CD14-positive monocyte (primary cell): ENCODE results near the gene SULF2. TPM values are rescaled to one million over a fixed set of nuclear protein-coding genes. Genes with fewer than 3 reads are reported as not detected.

Experiments
- DNase-seq, 3 donors: peaks; one replicate each; pipeline ENCODE4 v3.0.0-alpha.2; 2011 to 2022
- H2AFZ ChIP-seq: 2 replicates; pipeline ENCODE4 v1.6.0; 2012; ENCODE audit warnings: mild to moderate bottlenecking, low read depth, low read length, inconsistent platforms; ENCODE audit not compliant: insufficient read depth, poor library complexity, severe bottlenecking
- H3K27ac ChIP-seq, 2 donors: 1 replicate in 1 of 2; 2 replicates in 1 of 2; pipeline ENCODE4 v1.5.1; 2012 to 2013; ENCODE audit warnings: low read length in 2 of 2, control low read depth in 1 of 2, inconsistent platforms in 1 of 2, low read depth in 1 of 2, mild to moderate bottlenecking in 1 of 2
- H3K27me3 ChIP-seq, 2 donors: one replicate each; pipeline versions ENCODE4 v1.6.0 to v1.6.1; 2011 to 2013; ENCODE audit warnings: low read length in 2 of 2; ENCODE audit not compliant: control insufficient read depth in 2 of 2, insufficient read depth in 2 of 2
- H3K36me3 ChIP-seq, 2 donors: replicated peaks in 1 of 2; 1 replicate in 1 of 2; 2 replicates in 1 of 2; pipeline versions ENCODE4 v1.5.1 to v1.6.1; 2012 to 2013; ENCODE audit warnings: low read length in 2 of 2, control low read depth in 1 of 2, inconsistent platforms in 1 of 2, mild to moderate bottlenecking in 1 of 2; ENCODE audit not compliant: insufficient read depth in 2 of 2, control insufficient read depth in 1 of 2
- H3K4me1 ChIP-seq, 2 donors: 1 replicate in 1 of 2; 2 replicates in 1 of 2; pipeline versions ENCODE4 v1.5.1 to v1.6.1; 2012 to 2013; ENCODE audit warnings: low read length in 2 of 2, control low read depth in 1 of 2, inconsistent platforms in 1 of 2, mild to moderate bottlenecking in 1 of 2, moderate library complexity in 1 of 2; ENCODE audit not compliant: insufficient read depth in 2 of 2, control insufficient read depth in 1 of 2
- H3K4me2 ChIP-seq: replicated peaks from 2 replicates; pipeline ENCODE3; 2012; ENCODE audit warnings: low read length, moderate library complexity, mild to moderate bottlenecking; ENCODE audit not compliant: poor library complexity, severe bottlenecking; ENCODE audit errors: extremely low read depth
- H3K4me3 ChIP-seq, 3 experiments: fragments of 200-600 bp in 1 of 3; sonication (generic) in 1 of 3; replicated peaks in 1 of 3; 1 replicate in 2 of 3; 2 replicates in 1 of 3; pipeline ENCODE4 v1.5.1; 2011 to 2013; ENCODE audit warnings: low read length in 3 of 3, mild to moderate bottlenecking in 3 of 3, control low read depth in 2 of 3, low read depth in 2 of 3, inconsistent platforms in 1 of 3, moderate library complexity in 1 of 3
- H3K79me2 ChIP-seq: 2 replicates; pipeline ENCODE4 v1.6.0; 2012; ENCODE audit warnings: mild to moderate bottlenecking, control low read depth, inconsistent platforms, low read length, moderate library complexity; ENCODE audit not compliant: insufficient read depth
- H3K9ac ChIP-seq: 2 replicates; pipeline ENCODE4 v1.6.0; 2017; ENCODE audit warnings: low read length, mild to moderate bottlenecking; ENCODE audit not compliant: insufficient read depth, poor library complexity, severe bottlenecking
- H3K9me3 ChIP-seq, 2 donors: replicated peaks in 1 of 2; 1 replicate in 1 of 2; 2 replicates in 1 of 2; pipeline versions ENCODE4 v1.5.1 to v1.6.1; 2012 to 2013; ENCODE audit warnings: low read length in 2 of 2, control low read depth in 1 of 2; ENCODE audit not compliant: control insufficient read depth in 1 of 2, insufficient read depth in 1 of 2
- H4K20me1 ChIP-seq: 2 replicates; pipeline ENCODE4 v1.6.0; 2012; ENCODE audit warnings: mild to moderate bottlenecking, low read length, control low read depth, moderate library complexity; ENCODE audit not compliant: insufficient read depth
- H3K27ac Mint-ChIP-seq, 7 donors: one replicate each; pipeline ENCODE4 v1.8.0; 2020; ENCODE audit warnings: mild to moderate bottlenecking in 7 of 7, mixed read lengths in 7 of 7, moderate library complexity in 6 of 7, inconsistent platforms in 2 of 7
- H3K27me3 Mint-ChIP-seq, 3 donors: one replicate each; pipeline ENCODE4 v1.8.0; 2021 to 2022; ENCODE audit warnings: low read depth in 3 of 3, mild to moderate bottlenecking in 3 of 3, mixed read lengths in 3 of 3, moderate library complexity in 3 of 3, inconsistent platforms in 1 of 3
- H3K36me3 Mint-ChIP-seq, 2 donors: one replicate each; pipeline ENCODE4 v1.8.0; 2020; ENCODE audit warnings: mixed read lengths in 2 of 2, inconsistent platforms in 1 of 2, mild to moderate bottlenecking in 1 of 2
- H3K4me1 Mint-ChIP-seq: one replicate; pipeline ENCODE4 v1.8.0; 2020; ENCODE audit warnings: mild to moderate bottlenecking, mixed read lengths
- H3K4me3 Mint-ChIP-seq, 2 donors: one replicate each; pipeline ENCODE4 v1.8.0; 2020; ENCODE audit warnings: mild to moderate bottlenecking in 2 of 2, mixed read lengths in 2 of 2, moderate library complexity in 1 of 2
- H3K9me3 Mint-ChIP-seq, 7 donors: one replicate each; pipeline ENCODE4 v1.8.0; 2020 to 2022; ENCODE audit warnings: mixed read lengths in 7 of 7, mild to moderate bottlenecking in 6 of 7, moderate library complexity in 6 of 7, inconsistent platforms in 2 of 7
- WGBS: methylation state at CpG from one replicate; pipeline ENCODE4 v1.1.5; 2013; ENCODE audit warnings: missing lambda C conversion rate; ENCODE audit not compliant: insufficient coverage; 5-methylcytosine and 5-hydroxymethylcytosine counted together
- intact Hi-C, 2 donors: fragments of 100-400 bp; cut with micrococcal nuclease; formaldehyde crosslinking; loops; one replicate each; pipeline versions ENCODE4 v1.15.0 to v1.15.1; 2023
- polyA plus RNA-seq, 3 donors: library from polyadenylated mRNA; depleted of rRNA in 1 of 3; unstranded in 2 of 3; stranded (reverse) in 1 of 3; fragments of 300-500 nt in 2 of 3; fragments of >200 nt in 1 of 3; fragmentation: Illumina TruSeq in 2 of 3; gene quantifications; 1 replicate in 2 of 3; 2 replicates in 1 of 3; pipeline ENCODE4 v1.2.3, GENCODE V29; 2012 to 2021
- TF ChIP-seq, protein P1 (sequence below): fragments of 200-600 bp; IDR thresholded peaks from one replicate; pipeline ENCODE4 v1.8.0; 2022; ENCODE audit warnings: antibody characterized with exemption, mild to moderate bottlenecking

SULF2 gene
- polyA plus RNA-seq, 3 donors, result 60.3 to 156 (median 75.5) TPM

GRCh38 chr20:47696856-47697255, 88.4 kb downstream of the SULF2 start:
- Histone ChIP-seq H3K4me2 (no peak overlapping the region), H3K27me3 (no peaks in the 10 kb centered on the region), H3K4me3 (no peak overlapping the region), H3K36me3 (peaks cover 66 to 92% of the 10 kb centered on the region in 2 donors), H4K20me1 (peaks cover 98% of the 10 kb centered on the region), H3K9me3 (peaks cover 18 to 20% of the 10 kb centered on the region in 2 donors), H3K79me2 (no peaks in the 10 kb centered on the region), H3K4me1 (peaks cover 11 to 13% of the 10 kb centered on the region in 2 donors), H3K9ac (no peak overlapping the region), H3K27ac (no peak overlapping the region), H2AFZ (no peak overlapping the region)
- no peak overlapping the region for H3K4me3 Mint-ChIP-seq
- no peak for DNase-seq
- peaks cover 13 to 27% (median 26%) of the 10 kb centered on the region in 7 donors for H3K9me3 Mint-ChIP-seq
- peaks cover 0 to 2% (median 2%) of the 10 kb centered on the region in 3 donors for H3K27me3 Mint-ChIP-seq
- intact Hi-C loops, result no loop called here
- TF ChIP-seq, protein P1, sequence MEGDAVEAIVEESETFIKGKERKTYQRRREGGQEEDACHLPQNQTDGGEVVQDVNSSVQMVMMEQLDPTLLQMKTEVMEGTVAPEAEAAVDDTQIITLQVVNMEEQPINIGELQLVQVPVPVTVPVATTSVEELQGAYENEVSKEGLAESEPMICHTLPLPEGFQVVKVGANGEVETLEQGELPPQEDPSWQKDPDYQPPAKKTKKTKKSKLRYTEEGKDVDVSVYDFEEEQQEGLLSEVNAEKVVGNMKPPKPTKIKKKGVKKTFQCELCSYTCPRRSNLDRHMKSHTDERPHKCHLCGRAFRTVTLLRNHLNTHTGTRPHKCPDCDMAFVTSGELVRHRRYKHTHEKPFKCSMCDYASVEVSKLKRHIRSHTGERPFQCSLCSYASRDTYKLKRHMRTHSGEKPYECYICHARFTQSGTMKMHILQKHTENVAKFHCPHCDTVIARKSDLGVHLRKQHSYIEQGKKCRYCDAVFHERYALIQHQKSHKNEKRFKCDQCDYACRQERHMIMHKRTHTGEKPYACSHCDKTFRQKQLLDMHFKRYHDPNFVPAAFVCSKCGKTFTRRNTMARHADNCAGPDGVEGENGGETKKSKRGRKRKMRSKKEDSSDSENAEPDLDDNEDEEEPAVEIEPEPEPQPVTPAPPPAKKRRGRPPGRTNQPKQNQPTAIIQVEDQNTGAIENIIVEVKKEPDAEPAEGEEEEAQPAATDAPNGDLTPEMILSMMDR, result no peak
- peaks cover 81 to 91% of the 10 kb centered on the region in 2 donors for H3K36me3 Mint-ChIP-seq
- peak overlapping the region in 5 of 7 donors; percentile 8 to 54 (median 44) for H3K27ac Mint-ChIP-seq
- H3K4me1 Mint-ChIP-seq, result peaks cover 17% of the 10 kb centered on the region
- 93% methylated on average over 11 of the region's 11 CpGs for WGBS

- DNase-seq, result no peak
- Histone ChIP-seq H3K36me3 (peaks cover 53 to 91% of the 10 kb centered on the region in 2 donors), H3K4me1 (peaks cover 11 to 13% of the 10 kb centered on the region in 2 donors), H3K4me3 (no peak overlapping the region), H3K27ac (no peak overlapping the region), H3K27me3 (no peaks in the 10 kb centered on the region), H4K20me1 (peaks cover 98% of the 10 kb centered on the region), H3K4me2 (no peak overlapping the region), H3K9ac (no peak overlapping the region), H3K79me2 (no peaks in the 10 kb centered on the region), H2AFZ (no peak overlapping the region), H3K9me3 (peaks cover 27 to 28% of the 10 kb centered on the region in 2 donors)
- H3K27ac Mint-ChIP-seq, result peak overlapping the region in 1 of 7 donors; percentile 30
- intact Hi-C loops, result no loop called here
- no peak overlapping the region for H3K4me3 Mint-ChIP-seq
- peaks cover 17% of the 10 kb centered on the region for H3K4me1 Mint-ChIP-seq
- peaks cover 0 to 2% (median 0%) of the 10 kb centered on the region in 3 donors for H3K27me3 Mint-ChIP-seq
- 97% methylated on average over 19 of the region's 21 CpGs for WGBS
- H3K9me3 Mint-ChIP-seq, result peaks cover 29 to 41% (median 37%) of the 10 kb centered on the region in 7 donors
- H3K36me3 Mint-ChIP-seq, result peaks cover 77 to 88% of the 10 kb centered on the region in 2 donors
- TF ChIP-seq, protein P1, result no peak
Observed at GRCh38 chr20:47694021-47694818, 91.1 kb downstream of the SULF2 start.
